PFSK-1 (cell line): ENCODE measurements around the gene SAMD11.

Experiments
- POLR2AphosphoS5 ChIP-seq: IDR thresholded peaks from 2 replicates; pipeline ENCODE4 v1.6.1; 2012; ENCODE audit warnings: low read depth, mild to moderate bottlenecking, control low read depth, low read length, moderate library complexity
- TAF1 ChIP-seq: IDR thresholded peaks from 2 replicates; pipeline ENCODE4 v1.6.1; 2012; ENCODE audit warnings: low read length, control low read depth, borderline replicate concordance; ENCODE audit not compliant: insufficient read depth

DNA sequence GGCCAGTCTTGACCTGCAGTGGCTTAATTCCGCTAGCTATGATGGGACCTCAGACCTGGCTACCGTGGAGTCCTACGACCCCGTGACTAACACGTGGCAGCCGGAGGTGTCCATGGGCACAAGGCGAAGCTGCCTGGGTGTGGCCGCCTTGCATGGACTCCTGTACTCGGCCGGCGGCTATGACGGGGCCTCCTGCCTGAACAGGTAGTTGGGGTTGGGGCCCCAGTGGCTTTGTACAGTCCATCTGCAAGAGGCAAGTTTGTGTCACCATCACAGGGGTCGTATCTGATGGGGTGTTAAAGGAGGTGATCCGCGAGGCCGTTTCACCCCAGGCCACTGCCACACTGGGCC, 39.6 kb downstream of the SAMD11 start:
- TF ChIP-seq POLR2AphosphoS5 (no peak), TAF1 (no peak)
